Keratinocyte (primary cell): ENCODE measurements around the gene KIF14. TPM values are rescaled to one million over a fixed set of nuclear protein-coding genes. Genes with fewer than 3 reads are reported as not detected.

Experiments
- DNase-seq: peaks from one replicate; pipeline ENCODE4 v3.0.0-alpha.2; 2011; ENCODE audit warnings: low read depth, missing footprints, low spot score
- FAIRE-seq: peaks from 2 replicates; lab custom pipeline; 2011; peaks lifted over from hg19 to GRCh38; lab: Jason Lieb, UNC
- H2AFZ ChIP-seq: 2 replicates; pipeline ENCODE4 v1.6.0; 2012; ENCODE audit warnings: low read length, control low read depth, inconsistent platforms; ENCODE audit not compliant: control insufficient read depth
- H3K27ac ChIP-seq: 2 replicates; pipeline ENCODE4 v1.5.1; 2011; ENCODE audit warnings: low read length; ENCODE audit not compliant: control insufficient read depth, insufficient read depth
- H3K27me3 ChIP-seq: 3 replicates; pipeline ENCODE4 v1.6.0; 2011; ENCODE audit warnings: low read length; ENCODE audit not compliant: control insufficient read depth, insufficient read depth; ENCODE audit errors: extremely low read depth
- H3K36me3 ChIP-seq, 2 experiments: 2 replicates in 1 of 2; 3 replicates in 1 of 2; pipeline ENCODE4 v1.5.1; 2011; ENCODE audit warnings: low read length in 2 of 2, mild to moderate bottlenecking in 1 of 2; ENCODE audit not compliant: control insufficient read depth in 2 of 2, insufficient read depth in 2 of 2; ENCODE audit errors: extremely low read depth in 1 of 2
- H3K4me1 ChIP-seq: 3 replicates; pipeline ENCODE4 v1.5.1; 2011; ENCODE audit warnings: low read length; ENCODE audit not compliant: control insufficient read depth, insufficient read depth; ENCODE audit errors: extremely low read depth
- H3K4me2 ChIP-seq: 3 replicates; pipeline ENCODE4 v1.6.0; 2011; ENCODE audit warnings: low read depth, low read length; ENCODE audit not compliant: control insufficient read depth, insufficient read depth; ENCODE audit errors: extremely low read depth
- H3K4me3 ChIP-seq, 3 experiments: fragments of 200-600 bp in 1 of 3; sonication (generic) in 1 of 3; 2 replicates in 2 of 3; 3 replicates in 1 of 3; pipeline ENCODE4 v1.5.1; 2011 to 2016; ENCODE audit warnings: low read length in 3 of 3, mild to moderate bottlenecking in 3 of 3, control low read depth in 2 of 3, inconsistent platforms in 1 of 3, low read depth in 1 of 3, mixed read lengths in 1 of 3, mixed run types in 1 of 3, moderate library complexity in 1 of 3; ENCODE audit not compliant: control insufficient read depth in 2 of 3, insufficient read depth in 2 of 3; ENCODE audit errors: extremely low read depth in 1 of 3
- H3K79me2 ChIP-seq: 2 replicates; pipeline ENCODE4 v1.6.0; 2012; ENCODE audit warnings: low read length; ENCODE audit not compliant: control insufficient read depth, insufficient read depth
- H3K9ac ChIP-seq: 3 replicates; pipeline ENCODE4 v1.6.0; 2011; ENCODE audit warnings: low read length; ENCODE audit not compliant: control insufficient read depth, insufficient read depth; ENCODE audit errors: extremely low read depth
- H3K9me1 ChIP-seq: 3 replicates; pipeline ENCODE4 v1.6.0; 2011; ENCODE audit warnings: low read length; ENCODE audit not compliant: control insufficient read depth, insufficient read depth; ENCODE audit errors: extremely low read depth
- H3K9me3 ChIP-seq: 2 replicates; pipeline ENCODE4 v1.5.1; 2012; ENCODE audit warnings: low read depth, low read length; ENCODE audit not compliant: control insufficient read depth
- H4K20me1 ChIP-seq: 3 replicates; pipeline ENCODE4 v1.6.0; 2011; ENCODE audit warnings: low read length; ENCODE audit not compliant: control insufficient read depth, insufficient read depth; ENCODE audit errors: extremely low read depth
- CTCF ChIP-seq, 3 experiments: IDR thresholded peaks in 1 of 3; conservative IDR thresholded peaks in 1 of 3; optimal IDR thresholded peaks in 1 of 3; 2 replicates in 2 of 3; 3 replicates in 1 of 3; pipeline versions ENCODE3 to v1.5.1; 2011; ENCODE audit warnings: low read length in 3 of 3, mild to moderate bottlenecking in 3 of 3, moderate library complexity in 2 of 3, control low read depth in 1 of 3, inconsistent platforms in 1 of 3; ENCODE audit not compliant: insufficient read depth in 2 of 3; ENCODE audit errors: extremely low read depth in 1 of 3
- EZH2 ChIP-seq: IDR thresholded peaks from one replicate; pipeline ENCODE4 v1.6.1; 2012; ENCODE audit warnings: inconsistent platforms, mild to moderate bottlenecking, low read length, moderate library complexity
- dilution Hi-C: fragments of 300-500 bp; cut with MboI; formaldehyde crosslinking; loops from one replicate; pipeline ENCODE4 v1.7.0; 2020; ENCODE audit warnings: low sequenced_read_pairs; ENCODE audit not compliant: extremely low pct_ligation_motif_present
- polyA plus RNA-seq, 5 experiments: library from polyadenylated mRNA; depleted of rRNA in 3 of 5; stranded (reverse) in 3 of 5; stranded (forward) in 1 of 5; unstranded in 1 of 5; fragments of >200 nt; gene quantifications; 1 replicate in 1 of 5; 2 replicates in 3 of 5; 3 replicates in 1 of 5; pipeline versions ENCODE4 v1.2.1 to v1.2.3, GENCODE V29; 2011 to 2012; ENCODE audit warnings: missing spikeins in 2 of 5, low read depth in 1 of 5, low replicate concordance in 1 of 5

Gene KIF14
- polyA plus RNA-seq, 1 donor (not counting 4 experiments of a cell fraction or from before 2014, with no cell fraction given), result 6.2 TPM

DNA sequence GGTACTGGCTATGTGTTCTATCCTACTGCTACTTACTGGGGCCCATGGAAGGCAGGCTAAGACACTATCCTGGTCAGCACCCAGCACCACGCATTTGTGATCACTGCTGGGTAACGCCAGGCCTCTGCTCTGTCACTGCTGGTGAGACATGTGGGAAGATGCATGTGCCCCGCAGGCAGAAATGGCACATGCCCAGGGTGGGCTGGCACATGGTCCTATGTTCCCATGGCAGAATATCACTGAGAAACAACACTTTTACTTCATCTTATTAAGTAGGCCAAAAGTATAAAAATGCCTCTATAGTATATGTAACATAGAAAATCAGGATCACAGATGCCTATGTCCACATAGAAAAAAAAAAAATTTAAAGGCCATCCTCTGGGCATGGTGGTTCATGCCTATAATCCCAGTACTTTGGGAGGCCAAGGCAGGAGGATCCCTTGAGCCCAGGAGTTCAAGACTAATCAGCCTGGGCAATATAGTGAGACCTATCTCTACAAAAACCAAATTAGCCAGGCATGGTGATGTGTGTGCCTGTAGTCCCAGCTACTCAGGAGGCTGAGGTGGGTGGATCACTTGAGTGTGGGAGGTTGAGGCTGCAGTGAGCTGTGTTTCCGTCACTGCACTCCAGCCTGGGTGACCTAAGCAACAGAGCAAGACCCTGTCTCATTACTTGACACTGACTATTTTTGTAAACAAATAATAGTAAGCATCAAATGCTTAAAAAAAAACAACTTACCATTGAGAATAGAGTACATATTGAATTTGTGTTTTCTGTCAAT, 37.7 kb upstream of the KIF14 start:
- H3K9me3 ChIP-seq, result peaks cover 6% of the 10 kb centered on the region
- H3K27me3 ChIP-seq, result no peaks in the 10 kb centered on the region
- H3K9me1 ChIP-seq, result no peaks in the 10 kb centered on the region
- H3K79me2 ChIP-seq, result peaks cover 2% of the 10 kb centered on the region
- FAIRE-seq (no peak), DNase-seq (no peak)
- H3K36me3 ChIP-seq, result peaks cover 6 to 28% of the 10 kb centered on the region in 2 experiments
- H2AFZ ChIP-seq, result no peak overlapping the region
- H3K4me1 ChIP-seq, result peaks cover 40% of the 10 kb centered on the region
- H3K27ac ChIP-seq, result peak overlapping the region; percentile 95
- H3K4me2 ChIP-seq, result peak overlapping the region; percentile 91
- TF ChIP-seq CTCF (optimal IDR thresholded peaks at IDR 0.05 in 1 of 3, IDR thresholded peaks at IDR 0.05 in 1 of 3, conservative IDR thresholded peaks at IDR 0.05 in 1 of 3; ENCODE audit: extremely low read depth in 1 of 3, insufficient read depth in 2 of 3, low read length in 3 of 3), result no peak
- no peak for TF ChIP-seq EZH2
- H3K9ac ChIP-seq, result peak overlapping the region; percentile 28
- H3K4me3 ChIP-seq, result no peak overlapping the region
- H4K20me1 ChIP-seq, result no peaks in the 10 kb centered on the region
- dilution Hi-C loops, result no loop called here

GRCh38 chr1:200654660-200655059, 34.1 kb upstream of the KIF14 start:
- Histone ChIP-seq H3K27ac (peak overlapping the region; percentile 71), H3K9ac (no peak overlapping the region), H3K4me3 (no peak overlapping the region), H3K9me1 (no peaks in the 10 kb centered on the region), H4K20me1 (no peaks in the 10 kb centered on the region), H3K79me2 (no peaks in the 10 kb centered on the region), H3K4me2 (peak overlapping the region; percentile 23), H3K4me1 (peaks cover 28% of the 10 kb centered on the region), H3K27me3 (no peaks in the 10 kb centered on the region), H3K9me3 (peaks cover 9% of the 10 kb centered on the region), H3K36me3 (peaks cover 6 to 27% of the 10 kb centered on the region in 2 experiments), H2AFZ (no peak overlapping the region)
- DNase-seq, result no peak
- dilution Hi-C loops, result no loop called here
- TF ChIP-seq EZH2 (no peak), CTCF (optimal IDR thresholded peaks at IDR 0.05 in 1 of 3, IDR thresholded peaks at IDR 0.05 in 1 of 3, conservative IDR thresholded peaks at IDR 0.05 in 1 of 3; ENCODE audit: extremely low read depth in 1 of 3, insufficient read depth in 2 of 3, low read length in 3 of 3) (no peak)
- peak; percentile 81 for FAIRE-seq
